HG02884 (cell line): ENCODE data around the gene RNF212.

Experiments
- ATAC-seq: cut with Tn5 transposase; IDR thresholded peaks from one replicate; pipeline ENCODE4 v1.9.1; 2021; ENCODE audit warnings: mild to moderate bottlenecking, moderate library complexity; ENCODE audit not compliant: unreplicated experiment

Gene RNF212

DNA sequence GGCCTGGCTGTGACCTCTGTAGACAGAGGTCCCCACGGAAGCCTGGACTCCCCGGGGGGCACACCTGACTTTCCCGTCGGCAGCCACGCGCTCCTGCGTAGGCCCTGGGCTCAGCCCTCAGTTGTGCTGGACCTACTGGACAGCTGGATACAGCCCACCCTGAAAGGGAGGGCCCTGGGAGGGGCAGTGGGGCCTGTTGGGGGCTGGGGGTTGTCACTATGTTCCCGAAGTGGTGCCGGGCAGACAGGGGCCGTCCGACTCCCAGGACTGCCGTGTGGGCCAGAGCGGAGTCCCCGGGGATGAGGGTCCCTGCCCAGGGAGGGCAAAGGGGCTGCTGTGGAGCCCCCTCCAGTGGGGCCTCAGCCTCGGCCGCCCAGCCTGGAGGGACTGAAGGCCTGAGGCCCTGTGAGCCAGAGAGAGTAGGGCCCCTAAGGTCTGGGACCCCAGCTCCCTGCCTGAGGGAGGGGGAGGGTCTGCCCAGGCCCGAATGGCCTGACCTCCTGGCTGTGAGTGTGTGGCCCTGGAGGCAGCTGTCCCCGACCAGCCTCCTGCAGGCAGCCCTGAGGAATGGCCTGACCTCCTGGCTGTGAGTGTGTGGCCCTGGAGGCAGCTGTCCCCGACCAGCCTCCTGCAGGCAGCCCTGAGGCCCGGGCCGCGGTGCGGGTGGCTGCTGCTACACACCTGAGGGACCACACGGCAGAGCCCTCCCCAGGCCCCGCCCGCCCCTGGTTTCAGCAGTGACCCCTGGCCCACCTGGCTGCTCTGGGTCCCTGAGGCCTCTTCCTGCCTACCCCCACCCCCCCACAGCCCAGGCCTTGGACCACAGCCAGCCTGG lies 76.2 kb downstream of the RNF212 start:
- no peak for ATAC-seq

DNA sequence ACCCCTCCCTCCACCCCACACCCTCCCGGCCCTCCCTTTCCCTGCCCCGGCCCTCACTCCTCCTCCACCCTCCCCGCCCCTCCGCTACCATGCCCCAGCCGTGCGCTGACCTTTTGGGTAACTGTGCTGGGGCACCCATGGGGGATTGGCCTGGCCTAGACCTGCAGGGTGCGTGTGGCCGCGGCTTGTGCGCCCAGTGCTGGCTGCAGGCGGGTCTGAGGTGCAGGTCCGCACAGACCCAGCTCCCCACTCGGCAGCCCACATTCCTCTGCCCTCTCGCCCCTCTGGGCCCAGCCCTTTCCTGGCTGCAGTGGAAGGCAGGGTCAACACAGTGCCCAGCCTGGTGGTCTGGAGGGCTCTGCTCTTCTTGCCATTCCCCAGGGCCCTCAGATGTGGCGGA lies 77.3 kb downstream of the RNF212 start:
- ATAC-seq, result no peak

- ATAC-seq, result no peak
Observed at GRCh38 chr4:1035510-1035909, 77.9 kb downstream of the RNF212 start.

- no peak for ATAC-seq
Observed at GRCh38 chr4:1033840-1034551, 79.4 kb downstream of the RNF212 start.

DNA sequence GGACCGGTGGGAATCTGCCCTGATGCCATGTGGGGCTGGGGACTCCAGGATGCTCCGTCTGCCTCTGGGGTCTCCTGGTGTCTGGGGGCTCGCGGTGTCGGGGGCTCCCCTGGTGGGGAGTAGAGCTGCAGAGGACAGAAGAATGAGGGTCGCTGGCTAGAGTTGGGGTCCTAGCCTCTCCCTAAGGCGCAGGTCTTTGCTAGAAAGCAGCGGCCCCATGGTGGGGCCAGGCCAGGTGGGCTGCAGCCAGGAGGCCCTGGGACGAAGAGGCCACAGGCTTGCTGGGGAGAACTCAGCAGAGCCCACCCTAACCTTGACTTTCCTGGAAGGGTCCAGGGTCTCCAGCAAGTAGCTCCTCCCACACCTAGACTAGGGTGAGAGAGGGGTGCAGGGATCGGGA lies 80.5 kb downstream of the RNF212 start:
- no peak for ATAC-seq

DNA sequence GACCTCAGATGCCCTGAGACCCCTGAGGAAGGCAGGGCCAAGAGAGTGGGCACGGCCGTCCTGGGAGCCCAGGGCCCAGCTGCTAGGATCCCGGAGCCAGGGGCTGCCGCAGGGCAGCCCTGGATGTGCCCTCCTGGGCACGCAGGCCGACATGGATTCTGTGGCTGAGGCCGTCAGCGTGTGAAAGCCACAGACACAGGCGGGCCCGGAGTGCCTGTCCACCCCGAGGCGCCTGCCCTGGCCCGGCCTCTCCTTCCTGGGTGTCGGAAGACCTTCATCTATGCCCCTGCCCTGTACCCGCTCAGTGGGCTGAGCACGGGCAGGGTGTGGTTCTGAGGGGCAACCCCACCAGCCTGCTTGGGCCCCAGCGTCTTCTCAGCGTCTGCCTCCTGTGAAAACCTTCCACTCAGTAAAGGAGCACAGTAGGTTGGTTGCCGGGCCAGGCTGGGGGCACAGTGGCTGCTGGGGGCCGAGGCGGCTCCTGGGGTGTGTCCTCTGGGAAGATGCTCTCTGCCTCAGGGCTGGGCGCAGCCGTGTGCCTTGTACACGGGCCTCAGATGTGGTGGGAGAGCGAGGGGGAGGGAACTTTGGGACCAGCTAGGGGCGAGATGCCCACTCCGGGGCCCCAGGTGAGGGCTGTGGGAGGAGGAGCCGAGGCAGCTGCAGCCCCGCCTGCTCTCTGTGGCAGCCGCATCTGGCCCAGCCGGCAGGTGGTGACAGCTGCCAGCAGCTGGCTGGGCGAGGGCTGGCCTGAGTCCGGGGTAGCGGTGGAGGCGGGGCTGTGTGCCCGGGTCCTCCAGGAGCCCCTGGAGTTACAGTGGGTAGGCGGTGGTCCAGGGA lies 81.2 kb downstream of the RNF212 start:
- ATAC-seq, result no peak

GRCh38 chr4:1031346-1031745 lies 82.0 kb downstream of the RNF212 start:
- no peak for ATAC-seq

DNA sequence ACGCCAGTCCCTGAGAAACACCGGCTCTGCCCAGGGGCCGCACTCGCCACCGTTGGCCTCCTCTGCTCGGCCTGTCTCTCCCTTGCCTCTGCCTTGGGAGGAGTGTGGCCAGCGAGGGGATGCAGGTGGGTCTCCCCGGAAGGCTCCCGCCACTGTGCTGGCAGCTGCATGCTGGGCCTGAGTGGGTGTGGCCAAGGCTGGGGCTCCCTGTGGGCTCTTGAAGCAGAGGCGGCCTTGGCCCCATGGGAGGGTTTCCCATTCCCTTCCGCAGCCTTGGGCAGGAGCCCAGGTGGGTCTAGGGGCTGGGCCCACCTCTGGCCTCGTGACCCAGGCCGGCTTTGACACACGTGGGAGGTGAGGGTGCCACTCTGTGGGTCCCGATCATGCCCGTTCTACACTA lies 82.8 kb downstream of the RNF212 start:
- ATAC-seq, result no peak

- no peak for ATAC-seq
Observed at GRCh38 chr4:1030031-1030430, 83.3 kb downstream of the RNF212 start.

DNA sequence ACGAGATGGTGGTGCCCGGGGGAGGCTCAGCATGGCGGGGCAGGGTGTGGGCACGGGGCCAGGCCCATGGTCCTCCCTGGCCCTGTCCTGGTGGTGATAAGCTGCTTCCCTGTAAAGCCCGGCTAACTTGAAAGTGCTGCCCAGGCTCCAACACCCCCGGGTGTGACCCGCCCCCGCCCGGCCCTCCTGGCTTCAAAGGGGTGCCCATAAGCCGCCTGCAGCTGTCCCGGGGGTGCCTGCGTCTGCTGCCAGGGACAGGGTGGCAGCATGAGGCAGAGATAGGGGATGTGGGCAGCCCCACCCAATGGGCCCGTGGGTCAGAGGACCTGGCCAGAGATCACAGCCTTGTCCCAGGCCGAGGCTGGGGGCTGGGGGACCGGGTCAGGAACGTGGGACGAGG lies 83.8 kb downstream of the RNF212 start:
- ATAC-seq, result no peak

GRCh38 chr4:1028574-1029220 lies 84.7 kb downstream of the RNF212 start:
- no peak for ATAC-seq

GRCh38 chr4:1027915-1028238 lies 85.5 kb downstream of the RNF212 start:
- no peak for ATAC-seq

DNA sequence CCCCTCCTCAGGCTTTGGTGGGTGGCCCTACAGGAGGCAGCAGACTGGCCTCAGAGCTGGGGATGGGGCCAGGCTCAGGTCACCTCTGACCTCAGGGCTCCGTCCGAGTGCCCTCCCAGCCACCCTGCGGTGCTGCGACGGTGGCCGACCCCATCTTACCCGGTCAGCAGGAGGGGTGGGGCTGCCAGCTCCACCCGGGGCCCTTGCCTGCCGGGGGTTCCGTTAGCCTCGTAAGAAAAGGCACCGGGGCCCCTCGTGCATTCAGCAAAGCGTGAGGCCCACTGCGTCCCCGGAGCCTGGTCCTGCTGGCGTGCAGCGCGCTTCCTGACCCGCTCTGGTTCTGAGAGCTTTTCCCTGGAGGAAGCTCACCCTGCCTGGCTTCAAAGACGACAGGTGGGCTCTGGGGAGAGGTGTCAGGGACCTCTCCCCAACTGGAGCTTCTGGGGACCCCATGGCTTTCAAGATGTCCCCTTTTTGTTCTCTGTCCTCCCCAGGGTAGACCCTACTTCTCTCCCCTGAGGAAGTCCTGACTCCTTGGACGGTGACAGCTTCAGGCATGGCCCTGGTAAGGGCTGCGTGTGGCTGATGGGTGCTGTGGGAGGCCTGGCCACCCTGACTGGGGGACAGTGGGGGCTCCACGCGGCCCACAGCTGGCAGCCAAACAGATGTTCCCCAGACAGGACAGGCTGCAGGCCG lies 86.0 kb downstream of the RNF212 start:
- no peak for ATAC-seq

GRCh38 chr4:1026115-1026514 lies 87.2 kb downstream of the RNF212 start:
- ATAC-seq, result peak; percentile 57

DNA sequence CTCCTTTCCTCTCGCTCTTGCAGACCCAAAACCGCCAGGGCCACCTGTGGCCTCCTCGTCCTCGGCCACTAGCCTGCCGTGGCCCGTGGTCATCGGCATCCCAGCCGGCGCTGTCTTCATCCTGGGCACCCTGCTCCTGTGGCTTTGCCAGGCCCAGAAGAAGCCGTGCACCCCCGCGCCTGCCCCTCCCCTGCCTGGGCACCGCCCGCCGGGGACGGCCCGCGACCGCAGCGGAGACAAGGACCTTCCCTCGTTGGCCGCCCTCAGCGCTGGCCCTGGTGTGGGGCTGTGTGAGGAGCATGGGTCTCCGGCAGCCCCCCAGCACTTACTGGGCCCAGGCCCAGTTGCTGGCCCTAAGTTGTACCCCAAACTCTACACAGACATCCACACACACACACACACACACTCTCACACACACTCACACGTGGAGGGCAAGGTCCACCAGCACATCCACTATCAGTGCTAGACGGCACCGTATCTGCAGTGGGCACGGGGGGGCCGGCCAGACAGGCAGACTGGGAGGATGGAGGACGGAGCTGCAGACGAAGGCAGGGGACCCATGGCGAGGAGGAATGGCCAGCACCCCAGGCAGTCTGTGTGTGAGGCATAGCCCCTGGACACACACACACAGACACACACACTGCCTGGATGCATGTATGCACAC lies 88.3 kb downstream of the RNF212 start:
- ATAC-seq, result no peak

DNA sequence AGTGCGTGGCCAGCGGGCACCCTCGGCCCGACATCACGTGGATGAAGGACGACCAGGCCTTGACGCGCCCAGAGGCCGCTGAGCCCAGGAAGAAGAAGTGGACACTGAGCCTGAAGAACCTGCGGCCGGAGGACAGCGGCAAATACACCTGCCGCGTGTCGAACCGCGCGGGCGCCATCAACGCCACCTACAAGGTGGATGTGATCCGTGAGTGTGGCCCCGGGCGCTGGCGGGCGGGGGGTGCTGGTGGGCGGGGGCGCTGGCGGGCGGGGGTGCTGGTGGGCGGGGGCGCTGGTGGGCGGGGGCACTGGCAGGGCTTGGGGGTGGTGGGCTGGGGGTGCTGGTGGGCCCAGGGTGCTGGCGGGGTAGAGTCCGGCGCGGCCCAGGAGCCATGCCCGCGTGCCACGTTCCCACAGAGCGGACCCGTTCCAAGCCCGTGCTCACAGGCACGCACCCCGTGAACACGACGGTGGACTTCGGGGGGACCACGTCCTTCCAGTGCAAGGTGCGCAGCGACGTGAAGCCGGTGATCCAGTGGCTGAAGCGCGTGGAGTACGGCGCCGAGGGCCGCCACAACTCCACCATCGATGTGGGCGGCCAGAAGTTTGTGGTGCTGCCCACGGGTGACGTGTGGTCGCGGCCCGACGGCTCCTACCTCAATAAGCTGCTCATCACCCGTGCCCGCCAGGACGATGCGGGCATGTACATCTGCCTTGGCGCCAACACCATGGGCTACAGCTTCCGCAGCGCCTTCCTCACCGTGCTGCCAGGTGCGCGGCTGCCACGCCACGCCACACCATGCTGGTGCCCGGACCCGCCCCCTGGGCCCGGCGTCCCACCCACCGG lies 89.2 kb downstream of the RNF212 start:
- no peak for ATAC-seq

- ATAC-seq, result no peak
Observed at GRCh38 chr4:1023075-1023640, 90.2 kb downstream of the RNF212 start.

DNA sequence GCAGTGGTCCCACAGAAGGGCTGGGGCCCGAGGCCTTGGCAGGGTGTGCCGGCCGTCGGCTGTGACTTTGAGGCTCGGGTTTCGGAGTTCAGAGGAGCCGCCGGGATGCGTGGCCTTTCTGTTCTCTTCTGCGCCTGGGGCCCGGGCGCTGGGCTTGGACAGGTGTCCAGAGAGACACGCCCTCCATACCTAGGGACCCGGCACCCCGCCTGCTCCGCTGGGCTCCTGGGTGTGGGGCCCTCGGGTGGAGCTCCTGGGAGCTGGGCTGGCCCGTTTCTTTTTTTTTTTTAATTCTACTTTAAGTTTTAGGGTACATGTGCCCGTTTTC lies 90.7 kb downstream of the RNF212 start:
- ATAC-seq, result no peak
